Measurements from ENCODE around the gene TMEM91. TPM values are rescaled to one million over a fixed set of nuclear protein-coding genes. Genes with fewer than 3 reads are reported as not detected.
A peak's percentile ranks its signal among the peaks of the same experiment; 100 is the strongest.

TMEM91 gene
- total and polyA plus RNA-seq, 2 of the 13 experiments (the other 11 are each of a cell fraction or from before 2014, with no cell fraction given) = 6.3 to 10.3 TPM

- TF ChIP-seq RXRB (CRISPR knock-in tag; IDR thresholded peaks at IDR 0.05; ENCODE audit: borderline replicate concordance) (peak; percentile 24; the same call in 1 of the 2 replicates), ZNF724P (CRISPR knock-in tag; IDR thresholded peaks at IDR 0.05; ENCODE audit: borderline replicate concordance) (no peak), ZNF782 (CRISPR knock-in tag; IDR thresholded peaks at IDR 0.05; ENCODE audit: borderline replicate concordance) (peak; percentile 40; the same call in 1 of the 2 replicates), ZMYM3 (CRISPR knock-in tag; IDR thresholded peaks at IDR 0.05) (no peak), ZNF788 (CRISPR knock-in tag; IDR thresholded peaks at IDR 0.05; ENCODE audit: borderline replicate concordance) (no peak), RNF219 (CRISPR knock-in tag; IDR thresholded peaks at IDR 0.05) (no peak), ZNF468 (CRISPR knock-in tag; IDR thresholded peaks at IDR 0.05) (no peak), SRF (IDR thresholded peaks at IDR 0.05; ENCODE audit: low read depth, low read length) (no peak), GATAD2A (CRISPR knock-in tag; IDR thresholded peaks at IDR 0.05) (peak; percentile 58), ZNF670 (CRISPR knock-in tag; IDR thresholded peaks at IDR 0.05; ENCODE audit: borderline replicate concordance) (no peak)
- TF ChIP-seq, protein P1, sequence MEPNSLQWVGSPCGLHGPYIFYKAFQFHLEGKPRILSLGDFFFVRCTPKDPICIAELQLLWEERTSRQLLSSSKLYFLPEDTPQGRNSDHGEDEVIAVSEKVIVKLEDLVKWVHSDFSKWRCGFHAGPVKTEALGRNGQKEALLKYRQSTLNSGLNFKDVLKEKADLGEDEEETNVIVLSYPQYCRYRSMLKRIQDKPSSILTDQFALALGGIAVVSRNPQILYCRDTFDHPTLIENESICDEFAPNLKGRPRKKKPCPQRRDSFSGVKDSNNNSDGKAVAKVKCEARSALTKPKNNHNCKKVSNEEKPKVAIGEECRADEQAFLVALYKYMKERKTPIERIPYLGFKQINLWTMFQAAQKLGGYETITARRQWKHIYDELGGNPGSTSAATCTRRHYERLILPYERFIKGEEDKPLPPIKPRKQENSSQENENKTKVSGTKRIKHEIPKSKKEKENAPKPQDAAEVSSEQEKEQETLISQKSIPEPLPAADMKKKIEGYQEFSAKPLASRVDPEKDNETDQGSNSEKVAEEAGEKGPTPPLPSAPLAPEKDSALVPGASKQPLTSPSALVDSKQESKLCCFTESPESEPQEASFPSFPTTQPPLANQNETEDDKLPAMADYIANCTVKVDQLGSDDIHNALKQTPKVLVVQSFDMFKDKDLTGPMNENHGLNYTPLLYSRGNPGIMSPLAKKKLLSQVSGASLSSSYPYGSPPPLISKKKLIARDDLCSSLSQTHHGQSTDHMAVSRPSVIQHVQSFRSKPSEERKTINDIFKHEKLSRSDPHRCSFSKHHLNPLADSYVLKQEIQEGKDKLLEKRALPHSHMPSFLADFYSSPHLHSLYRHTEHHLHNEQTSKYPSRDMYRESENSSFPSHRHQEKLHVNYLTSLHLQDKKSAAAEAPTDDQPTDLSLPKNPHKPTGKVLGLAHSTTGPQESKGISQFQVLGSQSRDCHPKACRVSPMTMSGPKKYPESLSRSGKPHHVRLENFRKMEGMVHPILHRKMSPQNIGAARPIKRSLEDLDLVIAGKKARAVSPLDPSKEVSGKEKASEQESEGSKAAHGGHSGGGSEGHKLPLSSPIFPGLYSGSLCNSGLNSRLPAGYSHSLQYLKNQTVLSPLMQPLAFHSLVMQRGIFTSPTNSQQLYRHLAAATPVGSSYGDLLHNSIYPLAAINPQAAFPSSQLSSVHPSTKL (CRISPR knock-in tag; IDR thresholded peaks at IDR 0.05) = 0 out of 2 replicates have a peak, but pooled peaks have one; percentile 34
- TF ChIP-seq, protein P2, sequence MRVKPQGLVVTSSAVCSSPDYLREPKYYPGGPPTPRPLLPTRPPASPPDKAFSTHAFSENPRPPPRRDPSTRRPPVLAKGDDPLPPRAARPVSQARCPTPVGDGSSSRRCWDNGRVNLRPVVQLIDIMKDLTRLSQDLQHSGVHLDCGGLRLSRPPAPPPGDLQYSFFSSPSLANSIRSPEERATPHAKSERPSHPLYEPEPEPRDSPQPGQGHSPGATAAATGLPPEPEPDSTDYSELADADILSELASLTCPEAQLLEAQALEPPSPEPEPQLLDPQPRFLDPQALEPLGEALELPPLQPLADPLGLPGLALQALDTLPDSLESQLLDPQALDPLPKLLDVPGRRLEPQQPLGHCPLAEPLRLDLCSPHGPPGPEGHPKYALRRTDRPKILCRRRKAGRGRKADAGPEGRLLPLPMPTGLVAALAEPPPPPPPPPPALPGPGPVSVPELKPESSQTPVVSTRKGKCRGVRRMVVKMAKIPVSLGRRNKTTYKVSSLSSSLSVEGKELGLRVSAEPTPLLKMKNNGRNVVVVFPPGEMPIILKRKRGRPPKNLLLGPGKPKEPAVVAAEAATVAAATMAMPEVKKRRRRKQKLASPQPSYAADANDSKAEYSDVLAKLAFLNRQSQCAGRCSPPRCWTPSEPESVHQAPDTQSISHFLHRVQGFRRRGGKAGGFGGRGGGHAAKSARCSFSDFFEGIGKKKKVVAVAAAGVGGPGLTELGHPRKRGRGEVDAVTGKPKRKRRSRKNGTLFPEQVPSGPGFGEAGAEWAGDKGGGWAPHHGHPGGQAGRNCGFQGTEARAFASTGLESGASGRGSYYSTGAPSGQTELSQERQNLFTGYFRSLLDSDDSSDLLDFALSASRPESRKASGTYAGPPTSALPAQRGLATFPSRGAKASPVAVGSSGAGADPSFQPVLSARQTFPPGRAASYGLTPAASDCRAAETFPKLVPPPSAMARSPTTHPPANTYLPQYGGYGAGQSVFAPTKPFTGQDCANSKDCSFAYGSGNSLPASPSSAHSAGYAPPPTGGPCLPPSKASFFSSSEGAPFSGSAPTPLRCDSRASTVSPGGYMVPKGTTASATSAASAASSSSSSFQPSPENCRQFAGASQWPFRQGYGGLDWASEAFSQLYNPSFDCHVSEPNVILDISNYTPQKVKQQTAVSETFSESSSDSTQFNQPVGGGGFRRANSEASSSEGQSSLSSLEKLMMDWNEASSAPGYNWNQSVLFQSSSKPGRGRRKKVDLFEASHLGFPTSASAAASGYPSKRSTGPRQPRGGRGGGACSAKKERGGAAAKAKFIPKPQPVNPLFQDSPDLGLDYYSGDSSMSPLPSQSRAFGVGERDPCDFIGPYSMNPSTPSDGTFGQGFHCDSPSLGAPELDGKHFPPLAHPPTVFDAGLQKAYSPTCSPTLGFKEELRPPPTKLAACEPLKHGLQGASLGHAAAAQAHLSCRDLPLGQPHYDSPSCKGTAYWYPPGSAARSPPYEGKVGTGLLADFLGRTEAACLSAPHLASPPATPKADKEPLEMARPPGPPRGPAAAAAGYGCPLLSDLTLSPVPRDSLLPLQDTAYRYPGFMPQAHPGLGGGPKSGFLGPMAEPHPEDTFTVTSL (CRISPR knock-in tag; IDR thresholded peaks at IDR 0.05; ENCODE audit: borderline replicate concordance) = peak; percentile 24; the same call in 1 of the 2 replicates
- TF ChIP-seq, protein P3, sequence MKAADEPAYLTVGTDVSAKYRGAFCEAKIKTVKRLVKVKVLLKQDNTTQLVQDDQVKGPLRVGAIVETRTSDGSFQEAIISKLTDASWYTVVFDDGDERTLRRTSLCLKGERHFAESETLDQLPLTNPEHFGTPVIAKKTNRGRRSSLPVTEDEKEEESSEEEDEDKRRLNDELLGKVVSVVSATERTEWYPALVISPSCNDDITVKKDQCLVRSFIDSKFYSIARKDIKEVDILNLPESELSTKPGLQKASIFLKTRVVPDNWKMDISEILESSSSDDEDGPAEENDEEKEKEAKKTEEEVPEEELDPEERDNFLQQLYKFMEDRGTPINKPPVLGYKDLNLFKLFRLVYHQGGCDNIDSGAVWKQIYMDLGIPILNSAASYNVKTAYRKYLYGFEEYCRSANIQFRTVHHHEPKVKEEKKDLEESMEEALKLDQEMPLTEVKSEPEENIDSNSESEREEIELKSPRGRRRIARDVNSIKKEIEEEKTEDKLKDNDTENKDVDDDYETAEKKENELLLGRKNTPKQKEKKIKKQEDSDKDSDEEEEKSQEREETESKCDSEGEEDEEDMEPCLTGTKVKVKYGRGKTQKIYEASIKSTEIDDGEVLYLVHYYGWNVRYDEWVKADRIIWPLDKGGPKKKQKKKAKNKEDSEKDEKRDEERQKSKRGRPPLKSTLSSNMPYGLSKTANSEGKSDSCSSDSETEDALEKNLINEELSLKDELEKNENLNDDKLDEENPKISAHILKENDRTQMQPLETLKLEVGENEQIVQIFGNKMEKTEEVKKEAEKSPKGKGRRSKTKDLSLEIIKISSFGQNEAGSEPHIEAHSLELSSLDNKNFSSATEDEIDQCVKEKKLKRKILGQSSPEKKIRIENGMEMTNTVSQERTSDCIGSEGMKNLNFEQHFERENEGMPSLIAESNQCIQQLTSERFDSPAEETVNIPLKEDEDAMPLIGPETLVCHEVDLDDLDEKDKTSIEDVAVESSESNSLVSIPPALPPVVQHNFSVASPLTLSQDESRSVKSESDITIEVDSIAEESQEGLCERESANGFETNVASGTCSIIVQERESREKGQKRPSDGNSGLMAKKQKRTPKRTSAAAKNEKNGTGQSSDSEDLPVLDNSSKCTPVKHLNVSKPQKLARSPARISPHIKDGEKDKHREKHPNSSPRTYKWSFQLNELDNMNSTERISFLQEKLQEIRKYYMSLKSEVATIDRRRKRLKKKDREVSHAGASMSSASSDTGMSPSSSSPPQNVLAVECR (CRISPR knock-in tag; IDR thresholded peaks at IDR 0.05; ENCODE audit: borderline replicate concordance) = peak; percentile 24; the same call in 1 of the 2 replicates
Measured at GRCh38 chr19:41409288-41409687, 33.0 kb downstream of the TMEM91 start (continued).

Data from HepG2 (cell line).